GM23338 (cell line): ENCODE results near the gene CTCFL. TPM values are rescaled to one million over a fixed set of nuclear protein-coding genes. Genes with fewer than 3 reads are reported as not detected.

Source experiments
- ATAC-seq: fragments of 200-7000 bp; cut with Tn5 transposase; 3 replicates; pipeline ENCODE4 v1.9.1; 2020
- DNase-seq: peaks from one replicate; pipeline ENCODE4 v3.0.0-alpha.2; 2015; ENCODE audit warnings: low spot score
- H2AFZ ChIP-seq: fragments of 200-600 bp; sonication (generic); 2 replicates; pipeline ENCODE4 v1.8.0; 2016; ENCODE audit warnings: antibody characterized with exemption, mild to moderate bottlenecking, moderate library complexity
- H3F3A ChIP-seq: fragments of 200-600 bp; sonication (generic); replicated peaks from 2 replicates; pipeline ENCODE4 v1.8.0; 2017; ENCODE audit warnings: antibody characterized with exemption, mixed run types, low read depth
- H3K27ac ChIP-seq: fragments of 200-600 bp; sonication (generic); 2 replicates; pipeline ENCODE4 v1.6.1; 2016; ENCODE audit warnings: low read depth
- H3K27me3 ChIP-seq: fragments of 200-600 bp; sonication (generic); 2 replicates; pipeline ENCODE4 v1.8.0; 2016; ENCODE audit warnings: mild to moderate bottlenecking, mixed run types, moderate library complexity; ENCODE audit not compliant: insufficient read depth
- H3K36me3 ChIP-seq: fragments of 200-600 bp; sonication (generic); 2 replicates; pipeline ENCODE4 v1.8.0; 2016; ENCODE audit warnings: mild to moderate bottlenecking; ENCODE audit not compliant: insufficient read depth
- H3K4me1 ChIP-seq: fragments of 200-600 bp; sonication (generic); 2 replicates; pipeline ENCODE4 v1.8.0; 2016; ENCODE audit warnings: mild to moderate bottlenecking, moderate library complexity; ENCODE audit not compliant: insufficient read depth
- H3K4me2 ChIP-seq: fragments of 200-600 bp; sonication (generic); 2 replicates; pipeline ENCODE4 v1.7.1; 2017; ENCODE audit warnings: mixed run types
- H3K4me3 ChIP-seq: fragments of 200-600 bp; sonication (generic); 2 replicates; pipeline ENCODE4 v1.6.1; 2016; ENCODE audit warnings: mixed run types
- H3K79me2 ChIP-seq: fragments of 200-600 bp; sonication (generic); replicated peaks from 2 replicates; pipeline ENCODE4 v1.8.0; 2017; ENCODE audit warnings: mild to moderate bottlenecking; ENCODE audit not compliant: insufficient read depth
- H3K9me2 ChIP-seq: fragments of 200-600 bp; sonication (generic); 2 replicates; pipeline ENCODE4 v1.8.0; 2017; ENCODE audit not compliant: insufficient read depth
- H4K20me1 ChIP-seq: fragments of 200-600 bp; sonication (generic); replicated peaks from 2 replicates; pipeline ENCODE4 v1.8.0; 2017; ENCODE audit warnings: mild to moderate bottlenecking; ENCODE audit not compliant: insufficient read depth
- H3K27ac Mint-ChIP-seq: 2 replicates; pipeline ENCODE4 v1.8.0; 2020; ENCODE audit warnings: inconsistent platforms, mild to moderate bottlenecking, moderate library complexity, mixed read lengths
- H3K27me3 Mint-ChIP-seq: 3 replicates; pipeline ENCODE4 v1.8.0; 2022; ENCODE audit warnings: low read depth, mild to moderate bottlenecking, moderate library complexity, mixed read lengths, inconsistent platforms; ENCODE audit not compliant: insufficient read depth, poor library complexity
- H3K36me3 Mint-ChIP-seq: 3 replicates; pipeline ENCODE4 v1.8.0; 2021; ENCODE audit warnings: low read depth, mild to moderate bottlenecking, inconsistent platforms, moderate library complexity, mixed read lengths
- H3K4me1 Mint-ChIP-seq: 3 replicates; pipeline ENCODE4 v1.8.0; 2020; ENCODE audit warnings: mild to moderate bottlenecking, inconsistent platforms, mixed read lengths
- H3K4me3 Mint-ChIP-seq: 3 replicates; pipeline ENCODE4 v1.8.0; 2021; ENCODE audit warnings: moderate library complexity, mild to moderate bottlenecking, inconsistent platforms, mixed read lengths
- H3K9me3 Mint-ChIP-seq: 3 replicates; pipeline ENCODE4 v1.8.0; 2020; ENCODE audit warnings: moderate library complexity, mild to moderate bottlenecking, inconsistent platforms, mixed read lengths
- CREB1 ChIP-seq: fragments of 250-450 bp; sonication (Bioruptor Pico); IDR thresholded peaks from 2 replicates; pipeline ENCODE4 v1.5.0; 2020; ENCODE audit warnings: low read depth, mild to moderate bottlenecking, moderate library complexity
- ETS1 ChIP-seq: IDR thresholded peaks from 2 replicates; pipeline ENCODE4 v1.6.1; 2016; ENCODE audit warnings: antibody characterized with exemption
- EZH2 ChIP-seq: fragments of 200-600 bp; sonication (generic); IDR thresholded peaks from one replicate; pipeline ENCODE4 v1.8.0; 2017; ENCODE audit warnings: antibody characterized with exemption, mild to moderate bottlenecking, low read depth; ENCODE audit not compliant: unreplicated experiment
- EZH2phosphoT487 ChIP-seq: fragments of 200-600 bp; sonication (generic); IDR thresholded peaks from one replicate; pipeline ENCODE4 v1.8.1; 2018; ENCODE audit warnings: antibody characterized with exemption; ENCODE audit not compliant: unreplicated experiment
- JUNB ChIP-seq: IDR thresholded peaks from one replicate; pipeline ENCODE4 v1.6.1; 2016; ENCODE audit warnings: antibody characterized with exemption; ENCODE audit not compliant: unreplicated experiment
- POLR2AphosphoS5 ChIP-seq: IDR thresholded peaks from 2 replicates; pipeline ENCODE4 v1.6.1; 2016; ENCODE audit warnings: antibody characterized with exemption, low read depth
- REST ChIP-seq: IDR thresholded peaks from one replicate; pipeline ENCODE4 v1.6.1; 2018; ENCODE audit warnings: antibody characterized with exemption; ENCODE audit not compliant: unreplicated experiment
- STAT1 ChIP-seq: IDR thresholded peaks from one replicate; pipeline ENCODE4 v1.6.1; 2016; ENCODE audit warnings: antibody characterized with exemption; ENCODE audit not compliant: unreplicated experiment
- ZNF114 ChIP-seq: fragments of 250-450 bp; sonication (Bioruptor Pico); IDR thresholded peaks from 2 replicates; pipeline ENCODE4 v1.5.0; 2020; ENCODE audit warnings: mild to moderate bottlenecking, moderate library complexity
- ZNF331 ChIP-seq: fragments of 250-450 bp; sonication (Bioruptor Pico); IDR thresholded peaks from 2 replicates; pipeline ENCODE4 v1.5.0; 2020; ENCODE audit warnings: low read depth, mild to moderate bottlenecking, moderate library complexity
- ZNF462 ChIP-seq: fragments of 250-450 bp; sonication (Bioruptor Pico); IDR thresholded peaks from 2 replicates; pipeline ENCODE4 v1.5.0; 2020; ENCODE audit warnings: mild to moderate bottlenecking, moderate library complexity
- polyA plus RNA-seq: library from polyadenylated mRNA; unstranded; fragments of >200 nt; fragmentation: Nextera tagmentation; extraction: Ambion mirVana; gene quantifications from 2 replicates; pipeline ENCODE4 v1.2.1, GENCODE V29; 2016
- total RNA-seq: library from RNA; depleted of rRNA; stranded (reverse); fragments of >200 nt; shearing (Covaris generic); gene quantifications from 2 replicates; pipeline ENCODE4 v1.2.3, GENCODE V29; 2014

CTCFL gene
- total and polyA plus RNA-seq, 2 experiments from 2014 or later: 0.55 to 1.4 TPM

DNA sequence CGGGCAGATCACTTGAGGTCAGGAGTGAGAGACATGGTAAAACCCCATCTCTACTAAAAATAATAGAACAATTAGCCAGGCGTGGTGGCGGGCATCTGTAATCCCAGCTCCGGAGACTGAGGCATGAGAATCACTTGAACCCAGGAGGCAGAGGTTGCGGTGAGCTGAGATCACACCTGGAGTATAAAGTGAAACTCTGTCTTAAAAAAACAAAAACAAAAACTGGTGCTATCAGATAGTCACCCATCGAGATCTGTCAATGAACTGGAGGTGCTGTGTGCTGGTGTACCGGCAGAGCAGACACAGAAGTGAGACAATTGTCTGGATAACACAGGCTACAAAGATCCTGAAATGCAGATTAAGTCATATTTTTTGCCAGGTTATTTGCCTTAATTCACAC lies 24.7 kb downstream of the CTCFL start:
- Histone ChIP-seq H4K20me1 (no peaks in the 10 kb centered on the region), H2AFZ (no peak overlapping the region), H3K27me3 (no peaks in the 10 kb centered on the region), H3K27ac (no peak overlapping the region), H3K79me2 (no peaks in the 10 kb centered on the region), H3K4me2 (no peak overlapping the region), H3F3A (no peaks in the 10 kb centered on the region), H3K36me3 (no peaks in the 10 kb centered on the region), H3K4me3 (no peak overlapping the region), H3K9me2 (no peaks in the 10 kb centered on the region; the same call in 1 of the 2 replicates), H3K4me1 (peaks cover 6% of the 10 kb centered on the region)
- ATAC-seq (no peak), DNase-seq (no peak)
- Mint-ChIP-seq H3K36me3 (no peaks in the 10 kb centered on the region), H3K27ac (no peak overlapping the region), H3K27me3 (peaks cover 7% of the 10 kb centered on the region), H3K9me3 (no peaks in the 10 kb centered on the region), H3K4me3 (no peak overlapping the region), H3K4me1 (peaks cover 24% of the 10 kb centered on the region)
- TF ChIP-seq ZNF114 (CRISPR knock-in tag) (no peak), JUNB (no peak), ZNF331 (CRISPR knock-in tag) (no peak), EZH2phosphoT487 (no peak), REST (no peak), ETS1 (no peak)

DNA sequence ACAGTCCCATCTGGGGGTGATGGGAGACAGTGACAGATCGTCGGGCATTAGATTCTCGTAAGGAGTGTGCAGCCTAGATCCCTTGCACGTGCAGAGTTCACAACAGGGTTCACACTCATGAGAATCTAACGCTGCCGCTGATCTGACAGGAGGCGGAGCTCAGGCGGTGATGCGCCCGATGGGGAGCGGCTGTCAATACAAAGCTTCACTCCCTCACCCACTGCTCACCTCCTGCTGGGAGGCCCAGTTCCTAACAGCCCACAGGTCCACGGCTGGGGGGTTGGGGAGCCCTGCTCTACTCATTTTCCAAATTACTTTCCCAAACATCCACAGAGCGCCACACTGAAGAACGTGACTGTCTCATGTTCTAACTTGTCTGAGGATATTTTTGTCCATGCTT lies 25.3 kb downstream of the CTCFL start:
- no peak overlapping the region for H3K4me3 ChIP-seq
- no peaks in the 10 kb centered on the region for H3F3A ChIP-seq
- no peaks in the 10 kb centered on the region for H3K27me3 ChIP-seq
- no peak overlapping the region for H3K4me2 ChIP-seq
- H3K9me2 ChIP-seq: no peaks in the 10 kb centered on the region; the same call in 1 of the 2 replicates
- H3K36me3 ChIP-seq: no peaks in the 10 kb centered on the region
- ATAC-seq (peak; percentile 19; the same call in 2 of the 3 replicates), DNase-seq (no peak)
- H3K79me2 ChIP-seq: no peaks in the 10 kb centered on the region
- Mint-ChIP-seq H3K4me3 (no peak overlapping the region), H3K9me3 (no peaks in the 10 kb centered on the region), H3K27me3 (peaks cover 7% of the 10 kb centered on the region), H3K4me1 (peaks cover 26% of the 10 kb centered on the region), H3K27ac (no peak overlapping the region), H3K36me3 (no peaks in the 10 kb centered on the region)
- H4K20me1 ChIP-seq: no peaks in the 10 kb centered on the region
- H2AFZ ChIP-seq: no peak overlapping the region
- no peak overlapping the region for H3K27ac ChIP-seq
- H3K4me1 ChIP-seq: peaks cover 6% of the 10 kb centered on the region
- TF ChIP-seq EZH2phosphoT487: no peak
- no peak for TF ChIP-seq POLR2AphosphoS5
- TF ChIP-seq ZNF114 (CRISPR knock-in tag): no peak
- TF ChIP-seq STAT1: no peak
- TF ChIP-seq ZNF462 (CRISPR knock-in tag): no peak
- no peak for TF ChIP-seq EZH2
- TF ChIP-seq CREB1: no peak
- no peak for TF ChIP-seq ZNF331 (CRISPR knock-in tag)
- TF ChIP-seq JUNB: no peak
